Mesothelial cell of epicardium (in vitro differentiated cells): ENCODE results near the gene HOXD11. TPM values are rescaled to one million over a fixed set of nuclear protein-coding genes. Genes with fewer than 3 reads are reported as not detected.

Source experiments
- DNase-seq, 2 experiments: peaks; one replicate each; pipeline ENCODE4 v3.0.0; 2021; ENCODE audit warnings: low spot score in 2 of 2; ENCODE audit not compliant: unreplicated experiment in 2 of 2
- H3K27ac Mint-ChIP-seq: 2 replicates; pipeline ENCODE4 v1.8.0; 2021; ENCODE audit warnings: mixed read lengths
- H3K27me3 Mint-ChIP-seq: 2 replicates; pipeline ENCODE4 v1.8.0; 2021; ENCODE audit warnings: low read depth, mixed read lengths
- H3K36me3 Mint-ChIP-seq: 2 replicates; pipeline ENCODE4 v1.8.0; 2021; ENCODE audit warnings: mixed read lengths
- H3K4me1 Mint-ChIP-seq: 2 replicates; pipeline ENCODE4 v1.8.0; 2021; ENCODE audit warnings: mixed read lengths
- H3K4me3 Mint-ChIP-seq: 2 replicates; pipeline ENCODE4 v1.8.0; 2021; ENCODE audit warnings: mild to moderate bottlenecking, moderate library complexity, mixed read lengths
- H3K9me3 Mint-ChIP-seq: 2 replicates; pipeline ENCODE4 v1.8.0; 2021; ENCODE audit warnings: mixed read lengths
- CTCF ChIP-seq: fragments of 200-600 bp; sonication (generic); IDR thresholded peaks from one replicate; pipeline ENCODE4 v1.5.0; 2021; ENCODE audit warnings: antibody characterized with exemption; ENCODE audit not compliant: unreplicated experiment
- total RNA-seq: library from RNA; stranded (reverse); gene quantifications from 3 replicates; pipeline ENCODE4 v1.2.1, GENCODE V29; 2021

Gene HOXD11
- total RNA-seq, 1 donor from 2014 or later: 3.0 TPM

- TF ChIP-seq CTCF: no peak
- Mint-ChIP-seq H3K27ac (no peak within 1 kb of the TSS), H3K9me3 (no peaks in the 10 kb centered on the region), H3K27me3 (peaks cover 98% of the 10 kb centered on the region), H3K4me1 (peaks cover 26% of the 10 kb centered on the region), H3K4me3 (peak within 1 kb of the TSS; percentile 3), H3K36me3 (no peaks in the 10 kb centered on the region)
- no peak for DNase-seq
Measured at GRCh38 chr2:176083796-176084261, 23.3 kb upstream of the HOXD11 start, which contains the start of gene EVX2. Gene EVX2, minus strand, starts transcription at chr2:176083962. Its CDS starts 186 bp downstream, at chr2:176083776.

GRCh38 chr2:176084611-176085119 lies 22.4 kb upstream of the HOXD11 start:
- peaks cover 20% of the 10 kb centered on the region for H3K4me1 Mint-ChIP-seq
- H3K27ac Mint-ChIP-seq: no peak overlapping the region
- no peak for DNase-seq
- no peaks in the 10 kb centered on the region for H3K9me3 Mint-ChIP-seq
- H3K4me3 Mint-ChIP-seq: no peak overlapping the region
- H3K27me3 Mint-ChIP-seq: peaks cover 98% of the 10 kb centered on the region
- no peaks in the 10 kb centered on the region for H3K36me3 Mint-ChIP-seq
- no peak for TF ChIP-seq CTCF

GRCh38 chr2:176085120-176085788 lies 21.8 kb upstream of the HOXD11 start:
- Mint-ChIP-seq H3K36me3 (no peaks in the 10 kb centered on the region), H3K4me3 (no peak overlapping the region), H3K27me3 (peaks cover 100% of the 10 kb centered on the region), H3K4me1 (peaks cover 20% of the 10 kb centered on the region), H3K9me3 (no peaks in the 10 kb centered on the region), H3K27ac (no peak overlapping the region)
- TF ChIP-seq CTCF: no peak
- no peak for DNase-seq

GRCh38 chr2:176085861-176086771 lies 21.0 kb upstream of the HOXD11 start:
- Mint-ChIP-seq H3K9me3 (no peaks in the 10 kb centered on the region), H3K27ac (no peak overlapping the region), H3K36me3 (no peaks in the 10 kb centered on the region), H3K4me1 (peaks cover 17% of the 10 kb centered on the region), H3K4me3 (no peak overlapping the region), H3K27me3 (peaks cover 100% of the 10 kb centered on the region)
- TF ChIP-seq CTCF: peak; percentile 46
- peak in 1 of 2 experiments; percentile 62 for DNase-seq

- Mint-ChIP-seq H3K4me3 (peak overlapping the region; percentile 83), H3K27me3 (peaks cover 98% of the 10 kb centered on the region), H3K36me3 (no peaks in the 10 kb centered on the region), H3K27ac (no peak overlapping the region), H3K9me3 (no peaks in the 10 kb centered on the region), H3K4me1 (peaks cover 22% of the 10 kb centered on the region)
- DNase-seq: no peak
- TF ChIP-seq CTCF: no peak
Measured at GRCh38 chr2:176087330-176088047, 19.6 kb upstream of the HOXD11 start.
